UCSD-AML1 (cell line): ENCODE results near the gene CASR.

Source experiments
- DNase-seq: peaks from one replicate; lab custom pipeline; 2025; ENCODE audit not compliant: unreplicated experiment; lab: John Stamatoyannopoulos, UW

Gene CASR

DNA sequence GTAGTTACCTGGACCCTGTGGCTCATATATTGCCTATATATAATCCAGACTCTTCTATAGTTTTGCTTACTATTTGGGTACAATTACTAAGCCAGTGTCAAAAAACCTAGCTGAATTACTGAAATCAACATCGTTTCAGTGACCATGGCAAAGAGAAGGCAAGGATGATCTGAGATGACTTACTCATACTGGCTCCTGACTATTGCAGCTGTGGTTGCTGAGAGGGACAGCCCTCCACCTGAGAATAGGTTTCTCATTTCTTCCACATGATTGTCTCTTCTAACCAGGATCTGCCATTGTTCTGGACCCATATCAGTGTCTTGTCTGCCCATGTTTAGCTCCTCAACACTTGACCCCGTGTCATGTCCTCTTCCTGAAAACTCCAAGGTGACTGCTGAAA lies 30.2 kb downstream of the CASR start:
- DNase-seq, result no peak

DNA sequence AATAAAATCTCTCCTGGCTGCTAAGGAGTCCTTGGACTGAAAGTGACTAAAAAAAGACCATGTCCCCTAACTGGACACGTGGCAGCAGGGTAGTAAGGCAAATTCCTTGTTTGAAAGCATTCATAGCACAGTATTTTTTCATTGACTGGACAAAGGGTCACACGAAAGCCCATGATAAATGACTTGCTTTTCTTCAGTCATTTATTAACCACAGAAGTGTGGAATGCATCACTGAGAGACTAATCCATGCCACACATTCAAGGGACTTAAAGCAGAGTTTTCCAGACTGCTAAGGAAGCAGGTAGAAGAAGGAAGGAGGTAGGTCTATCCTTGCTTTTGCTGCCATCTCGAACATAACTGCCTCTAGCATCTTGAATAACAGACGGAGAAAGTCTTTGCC lies 31.2 kb downstream of the CASR start:
- no peak for DNase-seq

DNA sequence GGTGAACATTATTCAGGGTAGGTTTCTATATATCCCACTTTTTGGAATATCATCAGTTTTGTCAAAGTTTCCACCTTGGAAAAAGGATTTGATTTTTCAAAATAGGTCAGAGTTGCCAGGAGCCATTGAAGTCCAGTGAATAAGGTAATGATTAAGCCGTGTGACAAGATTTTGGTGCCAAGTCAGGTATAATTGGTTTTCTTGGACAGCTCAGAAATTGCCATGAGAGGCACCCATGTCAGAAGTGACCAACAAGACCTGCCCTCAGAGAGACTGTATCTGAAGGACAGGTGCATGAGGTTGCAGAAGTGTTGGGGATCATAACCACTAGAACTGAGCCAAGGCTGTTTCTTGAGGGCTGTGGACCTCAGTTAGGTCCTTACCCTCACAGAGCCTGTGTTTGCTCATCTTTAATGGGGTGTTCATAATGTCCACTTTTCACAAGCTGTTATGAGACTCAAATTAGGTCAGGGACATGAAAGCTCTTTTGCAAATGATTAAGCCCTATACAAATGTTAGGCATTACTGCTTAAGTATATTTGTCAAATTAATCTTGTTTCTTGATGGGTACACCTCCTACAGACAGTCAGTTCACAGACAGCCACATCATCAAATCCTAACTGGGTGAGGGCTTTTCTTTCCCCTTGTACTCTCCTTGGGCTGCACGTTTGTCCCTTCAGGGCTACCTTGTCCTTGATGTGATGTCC lies 32.3 kb downstream of the CASR start:
- DNase-seq, result no peak

DNA sequence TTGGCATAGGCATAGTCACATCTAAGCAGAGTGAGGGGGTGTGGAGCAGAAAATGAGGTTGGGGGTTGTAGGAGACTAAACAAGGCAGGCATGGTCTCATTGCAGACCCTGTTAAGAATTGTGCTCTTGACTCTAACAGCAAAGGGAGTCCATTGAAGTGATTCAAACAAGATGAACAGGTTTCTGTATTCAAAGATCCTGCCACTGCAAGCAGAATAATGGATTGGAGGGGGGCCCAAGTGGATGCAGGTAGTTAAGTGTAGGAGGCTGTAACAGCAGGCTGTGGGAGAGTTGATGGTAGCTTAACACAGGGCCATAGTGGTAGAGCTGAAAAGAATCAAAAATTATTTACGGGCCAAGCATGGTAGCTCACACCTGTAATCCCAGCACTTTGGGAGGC lies 34.4 kb downstream of the CASR start:
- DNase-seq, result no peak

DNA sequence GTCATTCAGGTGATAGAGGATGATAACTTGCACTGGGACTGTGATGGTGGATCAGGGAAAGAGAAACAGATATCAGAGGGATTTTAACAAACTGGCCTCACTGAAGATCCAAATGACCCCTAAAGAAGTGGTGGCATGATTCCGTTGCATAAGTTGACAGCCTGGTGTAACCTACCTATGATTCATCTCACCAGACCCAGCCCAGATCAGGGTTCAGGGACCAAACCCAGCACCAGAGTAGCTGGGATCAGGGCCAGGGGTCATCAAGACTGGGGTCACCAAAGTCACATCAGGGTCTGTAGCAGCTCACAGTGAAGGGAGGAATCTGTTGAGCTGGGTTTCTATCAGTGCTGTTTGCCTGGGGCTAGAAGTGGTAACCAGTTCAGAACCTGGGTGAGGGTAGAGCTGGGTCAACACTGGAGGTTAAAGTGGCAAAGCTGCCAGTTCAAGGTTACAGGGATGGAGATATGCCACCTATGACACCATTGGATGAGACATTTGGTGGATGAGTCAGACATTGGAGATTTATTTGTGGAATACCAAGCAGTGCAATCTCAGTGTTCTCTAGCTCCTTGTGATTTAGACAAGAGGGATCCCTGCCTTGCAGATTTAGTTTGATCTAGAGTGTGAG lies 35.9 kb downstream of the CASR start:
- DNase-seq, result no peak

DNA sequence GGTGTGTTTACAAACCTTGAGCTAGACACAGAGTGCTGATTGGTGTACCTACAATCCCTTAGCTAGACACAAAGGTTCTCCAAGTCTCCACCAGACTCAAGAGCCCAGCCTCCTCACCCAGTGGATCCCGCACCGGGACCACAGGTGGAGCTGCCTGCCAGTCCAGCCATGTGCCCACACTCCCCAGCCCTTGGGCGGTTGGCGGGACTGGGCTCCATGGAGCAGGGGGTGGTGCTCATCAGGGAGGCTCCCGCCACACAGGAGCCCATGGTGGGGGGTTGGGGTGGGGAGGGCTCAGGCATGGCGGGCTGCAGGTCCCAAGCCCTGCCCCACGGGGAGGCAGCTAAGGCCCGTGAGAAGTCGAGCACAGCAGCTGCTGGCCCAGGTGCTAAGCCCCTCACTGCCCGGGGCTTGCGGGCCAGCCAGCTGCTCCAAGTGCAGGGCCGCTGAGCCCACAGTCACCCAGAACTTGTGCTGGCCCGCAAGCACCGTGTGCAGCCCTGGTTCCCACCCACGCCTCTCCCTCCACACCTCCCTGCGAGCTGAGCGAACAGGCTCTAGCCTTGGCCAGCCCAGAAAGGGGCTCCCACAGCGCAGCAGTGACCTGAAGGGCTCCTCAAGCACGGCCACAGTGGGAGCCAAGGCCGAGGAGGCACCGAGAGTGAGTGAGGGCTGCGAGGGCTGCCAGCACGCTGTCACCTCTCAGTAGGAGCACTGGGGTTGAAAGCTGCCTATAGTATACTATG lies 43.7 kb downstream of the CASR start:
- DNase-seq, result no peak

DNA sequence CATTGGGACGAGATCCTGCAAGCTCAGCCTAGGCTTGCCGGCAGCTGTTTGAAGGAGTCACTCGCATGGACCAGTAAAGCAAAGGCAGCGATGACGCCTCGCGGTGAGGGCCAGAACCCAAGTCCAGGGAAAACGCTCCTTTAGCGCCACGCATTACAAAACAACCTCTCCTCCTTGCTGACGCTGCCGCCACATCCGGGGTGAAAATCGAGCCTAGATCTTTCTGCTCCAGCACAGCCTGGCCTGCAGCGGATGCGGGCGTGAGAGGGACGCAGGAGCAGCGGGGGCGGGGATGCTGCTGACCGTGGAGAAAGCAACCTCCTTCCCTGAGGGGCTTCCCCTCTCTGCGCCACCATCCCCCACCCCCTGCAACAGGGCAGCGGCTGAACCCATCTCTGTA lies 46.7 kb downstream of the CASR start:
- no peak for DNase-seq

DNA sequence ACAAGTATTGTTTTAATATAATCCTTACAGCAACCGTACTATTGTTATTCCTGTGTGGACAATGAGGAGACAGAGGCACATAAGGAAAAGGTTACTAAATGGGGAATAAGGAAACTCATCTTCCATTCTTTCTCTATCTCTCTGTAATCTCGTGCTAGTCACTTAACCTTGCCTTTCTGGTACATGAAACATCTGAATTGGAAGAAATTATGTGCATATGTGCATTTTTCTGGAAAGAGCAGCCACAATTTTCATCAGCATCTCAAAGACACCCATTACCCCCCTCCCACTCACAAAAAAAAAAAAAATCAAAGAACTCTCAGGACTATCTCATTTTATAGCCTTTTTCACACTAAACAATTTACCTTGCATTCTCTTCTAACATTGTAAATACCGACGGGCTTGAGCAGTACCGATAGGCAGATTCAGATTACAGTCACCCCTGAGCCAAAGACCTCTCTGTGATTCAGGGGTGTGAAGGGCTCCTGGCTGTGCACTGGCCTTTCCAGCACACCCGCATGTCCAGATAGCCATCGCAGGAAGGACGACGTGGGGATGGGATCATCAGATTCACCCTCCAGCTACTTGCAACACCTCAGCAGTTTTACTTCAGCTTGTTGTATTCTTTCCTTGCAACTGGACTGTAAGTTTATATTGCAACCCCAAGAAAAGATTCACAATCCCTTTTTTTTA lies 48.1 kb downstream of the CASR start:
- DNase-seq, result no peak

DNA sequence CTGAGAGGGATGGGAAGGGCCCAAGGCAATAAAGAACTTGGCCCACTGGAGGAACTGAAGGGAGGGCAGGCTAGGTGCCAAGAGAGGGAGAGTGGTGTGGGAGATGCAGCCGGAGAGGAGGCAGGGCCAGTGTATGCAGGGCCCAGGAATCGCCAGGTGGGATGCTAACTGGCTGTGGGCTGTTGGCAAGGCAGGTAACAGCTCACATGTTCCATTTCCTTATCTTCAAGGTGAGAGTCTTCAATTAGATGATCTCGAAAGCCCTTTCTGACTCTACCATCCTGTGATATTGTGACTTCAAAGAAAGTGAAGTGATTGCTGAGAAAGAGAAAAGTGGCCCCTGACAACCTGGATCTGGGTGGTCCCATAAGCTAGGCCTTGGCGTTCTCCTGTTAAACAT lies 49.0 kb downstream of the CASR start:
- no peak for DNase-seq

DNA sequence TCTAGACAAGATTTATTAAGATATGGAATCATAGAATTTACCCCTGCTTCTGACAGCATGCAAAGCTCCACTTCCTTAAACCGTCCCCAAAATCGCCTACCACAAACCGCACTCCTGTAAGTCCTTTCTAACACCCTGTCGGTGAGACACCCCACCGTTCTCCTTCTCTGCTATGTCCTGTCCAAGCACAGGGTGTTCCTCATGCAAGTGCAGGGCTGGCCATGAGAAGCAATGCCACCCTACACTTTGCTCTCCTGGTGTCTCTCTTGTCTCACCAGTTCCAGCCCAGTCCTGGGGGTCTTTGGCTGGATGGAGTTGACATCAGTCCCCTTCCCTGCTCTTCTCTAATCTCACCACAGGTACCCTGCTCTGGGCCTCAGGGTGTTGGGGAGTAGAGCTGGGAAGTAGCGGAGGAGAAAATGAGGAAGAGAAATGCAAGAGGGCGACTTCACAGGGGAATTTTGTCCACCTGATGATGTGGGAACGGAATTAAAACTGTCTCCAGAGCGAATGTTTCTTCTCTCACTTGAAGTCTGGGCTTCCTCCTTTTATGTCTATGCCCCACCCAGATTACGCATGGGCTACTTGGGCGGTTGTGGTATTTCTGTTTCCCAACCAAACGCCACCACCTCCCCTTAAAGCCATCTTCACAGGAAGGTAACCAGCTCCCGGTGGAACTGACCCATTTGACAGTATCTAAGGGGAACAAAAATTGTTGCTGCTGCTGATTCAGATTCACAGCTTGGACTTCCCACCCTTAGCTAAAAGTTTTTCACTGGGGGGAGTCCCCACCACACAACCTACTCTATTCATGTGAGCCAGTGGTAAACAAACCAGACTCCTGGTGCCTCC lies 49.9 kb downstream of the CASR start:
- DNase-seq, result peak; percentile 55

DNA sequence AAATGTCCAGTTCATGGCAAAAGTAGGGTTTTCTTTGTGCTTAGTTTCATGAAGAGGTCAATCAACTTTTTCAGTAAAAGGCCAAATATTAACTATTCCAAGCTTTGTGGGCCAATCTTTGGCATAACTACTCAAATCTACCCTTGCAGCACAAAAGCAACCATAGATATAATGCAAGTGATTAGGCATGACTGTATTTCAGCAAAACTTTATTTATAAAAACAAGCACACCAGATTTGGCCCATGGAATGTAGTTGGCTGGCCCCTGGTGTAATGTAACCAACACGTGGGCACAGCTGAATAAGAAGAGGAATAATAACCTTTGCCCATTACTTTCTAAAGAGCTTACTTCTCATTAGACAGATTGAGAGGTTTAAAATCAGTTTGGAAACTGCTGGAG lies 50.6 kb downstream of the CASR start:
- DNase-seq, result no peak

DNA sequence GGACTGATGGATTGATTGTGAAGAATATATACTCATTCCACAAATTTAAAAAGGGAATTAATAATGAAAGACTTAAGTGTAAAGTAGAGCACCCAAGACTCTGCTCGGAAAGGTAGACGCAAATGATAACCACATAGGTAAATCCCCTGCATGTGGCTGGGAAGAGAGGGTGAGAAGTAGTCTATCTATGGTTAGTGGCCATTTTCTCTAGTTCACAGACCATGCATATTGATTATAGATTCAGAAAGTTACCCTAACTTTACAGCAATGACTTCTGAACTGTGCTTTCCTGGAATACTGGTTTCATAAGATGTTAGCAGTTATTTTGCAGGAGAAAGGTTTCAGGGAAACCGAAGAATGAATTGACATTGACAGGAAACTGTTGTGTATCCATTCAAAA lies 51.7 kb downstream of the CASR start:
- no peak for DNase-seq

DNA sequence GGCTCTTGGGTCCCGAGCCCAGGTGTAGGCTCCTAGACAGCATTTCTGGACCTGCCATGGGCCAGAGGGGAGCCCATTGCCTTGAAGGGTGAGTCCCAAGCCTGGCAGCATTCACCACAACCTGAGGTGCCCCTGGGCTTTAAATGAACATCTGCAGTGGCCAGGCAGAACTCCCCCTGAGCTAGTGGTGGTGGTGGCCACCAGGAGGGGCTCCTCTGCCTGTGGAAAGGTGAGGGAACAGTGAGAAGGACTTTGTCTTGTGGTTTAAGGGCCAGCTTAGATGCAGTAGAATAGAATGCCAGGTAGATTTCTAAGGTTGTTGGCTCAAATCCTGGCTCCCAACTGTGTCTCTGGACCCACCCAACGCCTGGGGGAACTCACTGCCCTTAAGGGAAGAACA lies 55.6 kb downstream of the CASR start:
- DNase-seq, result no peak

DNA sequence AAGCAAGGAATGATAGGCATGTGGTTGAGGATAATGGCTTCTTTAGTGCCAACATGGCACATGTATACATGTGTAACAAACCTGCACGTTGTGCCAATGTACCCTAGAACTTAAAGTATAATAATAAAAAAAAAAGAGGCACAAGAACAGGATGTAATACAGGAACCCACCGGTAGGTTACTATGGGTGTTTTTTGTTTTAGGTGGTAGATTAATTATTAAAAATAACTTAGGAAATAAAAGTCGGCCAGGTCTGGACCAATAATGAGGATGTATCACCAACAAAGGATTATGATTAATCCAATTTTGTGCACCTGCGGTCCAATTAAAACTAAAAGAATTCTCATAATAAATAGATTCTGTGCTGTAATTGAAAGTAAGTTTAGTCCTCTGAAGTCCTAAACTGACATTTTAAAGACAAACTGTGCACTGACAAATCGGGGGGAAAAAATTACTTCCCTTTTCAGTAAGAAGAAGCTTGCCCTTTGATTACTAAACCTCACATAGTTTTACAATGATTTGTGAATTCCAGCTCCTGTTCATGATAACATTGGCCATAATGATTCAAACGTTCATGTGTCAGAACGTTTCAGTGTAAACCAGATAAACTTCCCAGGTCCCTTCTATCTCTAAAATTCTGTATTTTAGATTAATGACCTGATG lies 62.2 kb downstream of the CASR start:
- DNase-seq, result no peak

DNA sequence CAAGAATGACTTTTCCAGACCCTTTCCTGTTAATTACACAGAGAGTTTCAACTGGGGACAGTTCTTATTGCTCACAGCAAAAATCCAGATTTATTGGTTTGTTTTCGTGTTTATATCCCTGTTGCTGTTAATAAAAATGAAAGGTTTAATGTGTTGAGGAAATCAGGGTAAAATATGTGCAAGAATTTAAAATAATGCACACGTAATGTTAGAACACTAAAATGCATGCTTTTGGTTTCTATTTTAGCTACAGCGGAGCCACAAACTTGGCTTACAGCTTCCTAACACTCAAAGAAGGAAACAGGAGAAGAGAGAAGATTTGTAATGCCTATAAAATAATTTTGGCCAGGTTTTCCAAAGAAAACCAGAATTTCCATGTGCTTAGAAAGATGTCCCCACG lies 62.7 kb downstream of the CASR start:
- no peak for DNase-seq

DNA sequence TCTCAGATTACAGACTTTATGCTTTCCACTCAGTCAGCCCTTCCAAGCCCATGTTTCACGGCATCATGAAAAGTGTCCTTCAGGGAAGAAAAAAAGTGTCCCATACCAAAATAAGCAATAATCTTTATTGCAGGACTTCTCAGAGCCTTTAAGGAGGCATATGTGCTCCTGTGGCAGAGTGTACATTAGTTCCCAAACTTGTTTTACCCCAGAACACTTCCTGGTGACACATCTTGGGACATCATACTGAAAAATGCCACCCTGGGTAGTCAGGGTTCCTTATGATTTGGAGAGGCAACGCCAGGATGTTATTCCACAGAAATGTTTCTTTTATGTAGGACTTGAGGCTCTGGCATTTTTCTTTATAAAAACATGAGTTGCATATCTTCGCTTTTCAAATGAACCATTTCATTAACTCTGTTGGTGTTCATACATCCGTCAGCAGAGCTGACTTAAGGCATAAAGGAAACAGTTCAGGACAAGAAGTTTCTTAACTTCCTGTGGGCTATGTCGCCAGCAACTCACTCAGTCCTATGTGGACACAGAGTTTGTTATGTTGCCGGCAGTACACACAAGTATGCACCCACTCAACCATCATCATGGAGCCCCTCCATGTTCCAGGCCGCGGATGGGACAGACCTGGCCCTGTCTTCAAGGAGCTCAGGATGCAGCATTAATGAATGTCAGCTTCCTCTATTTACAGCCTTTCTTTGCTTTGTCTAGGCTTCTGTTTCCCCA lies 63.8 kb downstream of the CASR start:
- peak; percentile 34 for DNase-seq

DNA sequence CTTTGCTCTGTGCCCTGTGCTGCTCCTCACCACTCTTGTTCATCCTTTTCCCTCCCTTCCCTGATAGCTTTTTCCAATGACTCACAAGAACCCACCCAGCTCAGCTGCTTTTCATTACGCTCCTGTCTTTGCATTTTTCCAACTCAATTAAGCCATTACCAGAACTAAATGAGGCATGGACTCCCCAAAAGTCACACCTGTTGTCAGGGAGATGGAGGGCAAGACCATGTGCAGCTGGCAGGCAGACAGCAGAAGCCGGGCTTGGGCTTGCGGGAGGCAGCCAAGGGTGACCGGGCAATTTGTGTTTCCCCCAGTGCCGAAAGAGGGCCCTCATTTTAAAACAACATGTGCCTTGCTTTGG lies 64.3 kb downstream of the CASR start:
- no peak for DNase-seq

DNA sequence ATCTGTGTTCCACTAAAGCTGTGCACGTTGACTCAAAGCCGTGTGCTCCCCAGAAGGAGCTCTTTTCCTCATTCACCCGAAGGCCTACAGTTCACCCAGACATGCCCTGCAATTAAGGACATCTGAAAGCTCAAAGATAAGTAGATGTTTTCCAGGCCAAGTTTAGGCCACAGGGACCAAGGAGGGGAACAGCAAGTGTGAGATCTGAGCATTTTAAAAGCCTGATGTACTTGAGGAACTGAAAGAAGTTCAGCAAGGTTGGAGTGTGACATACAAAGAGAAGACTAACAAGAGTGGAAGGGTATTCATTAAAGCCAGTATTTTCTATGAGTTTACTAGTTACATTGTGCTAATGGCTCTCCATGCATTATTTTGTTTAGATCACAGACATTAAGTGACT lies 68.0 kb downstream of the CASR start:
- DNase-seq, result no peak

DNA sequence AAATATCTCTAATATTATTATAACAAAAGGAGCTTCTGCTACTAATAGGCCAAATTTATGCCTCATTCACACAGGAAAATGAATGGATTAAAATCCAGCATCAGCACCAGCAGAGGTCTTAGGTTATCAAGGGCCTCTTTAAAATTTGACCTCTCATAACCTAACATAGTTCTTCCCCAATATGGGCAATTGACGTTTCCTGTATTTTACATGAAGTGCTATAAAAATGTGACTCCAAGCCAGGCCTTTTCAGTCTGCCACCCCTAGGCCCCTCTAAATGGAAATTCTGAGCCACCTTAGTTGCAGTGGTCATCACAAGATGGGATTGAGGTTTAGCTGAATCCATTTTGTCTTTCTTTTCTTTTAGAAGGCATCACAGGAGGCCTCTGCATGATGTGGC lies 70.1 kb downstream of the CASR start:
- no peak for DNase-seq
